Hepatocyte (in vitro differentiated cells): ENCODE results near the gene AFAP1.

Experiments used
- CTCF ChIP-seq: fragments of 200-600 bp; sonication (generic); IDR thresholded peaks from 2 replicates; pipeline ENCODE4 v1.5.1; 2016; ENCODE audit warnings: antibody characterized with exemption, mild to moderate bottlenecking; ENCODE audit not compliant: poor library complexity
- EZH2 ChIP-seq: fragments of 200-600 bp; sonication (generic); IDR thresholded peaks from 2 replicates; pipeline ENCODE4 v1.6.1; 2016; ENCODE audit warnings: antibody characterized with exemption, mild to moderate bottlenecking, borderline replicate concordance

GRCh38 chr4:7899184-7899869 lies 40.3 kb downstream of the AFAP1 start:
- TF ChIP-seq EZH2 (no peak), CTCF (no peak)
